Panc1 (cell line): ENCODE measurements around the gene NET1. TPM values are rescaled to one million over a fixed set of nuclear protein-coding genes. Genes with fewer than 3 reads are reported as not detected.
A peak's percentile ranks its signal among the peaks of the same experiment; 100 is the strongest.

Experiments
- ATAC-seq: fragments of 200-7000 bp; cut with Tn5 transposase; 2 replicates; pipeline ENCODE4 v1.9.1; 2020; ENCODE audit warnings: mild to moderate bottlenecking, moderate library complexity
- BruUV-seq: library from RNA; stranded (reverse); fragments of 400-500 nt; replicated peaks from 2 replicates; lab custom pipeline; 2021; lab: Mats Ljungman, UMichigan
- CTCF ChIA-PET: fragments of 300-600 bp; sonication (Branson Sonifier 250); formaldehyde crosslinking; loops from one replicate; lab custom pipeline; 2022; ENCODE audit warnings: antibody characterized with exemption; lab: Charles Lee
- POLR2A ChIA-PET: fragments of 300-600 bp; sonication (Branson Sonifier 250); formaldehyde crosslinking; loops from one replicate; lab custom pipeline; 2022; ENCODE audit warnings: antibody characterized with exemption; lab: Charles Lee
- DNase-seq: peaks from one replicate; pipeline ENCODE4 v3.0.0-alpha.2; 2010; ENCODE audit warnings: low read depth, low spot score
- H3K27ac ChIP-seq: 2 replicates; pipeline ENCODE4 v1.5.1; 2011; ENCODE audit warnings: mild to moderate bottlenecking, low read length, inconsistent platforms
- H3K27me3 ChIP-seq: fragments of 200-500 bp; sonication (Bioruptor generic); 2 replicates; pipeline ENCODE4 v1.6.0; 2014; ENCODE audit warnings: low read length, inconsistent platforms; ENCODE audit not compliant: control insufficient read depth, insufficient read depth
- H3K36me3 ChIP-seq: fragments of 200-500 bp; sonication (Bioruptor generic); 2 replicates; pipeline ENCODE4 v1.5.1; 2014; ENCODE audit warnings: inconsistent platforms, mild to moderate bottlenecking, low read length, moderate library complexity; ENCODE audit not compliant: control insufficient read depth, insufficient read depth
- H3K4me1 ChIP-seq: 2 replicates; pipeline ENCODE4 v1.5.1; 2011; ENCODE audit warnings: inconsistent platforms, mild to moderate bottlenecking, low read length, moderate library complexity; ENCODE audit not compliant: control insufficient read depth, insufficient read depth
- H3K4me3 ChIP-seq, 2 experiments: 2 replicates each; pipeline ENCODE4 v1.5.1; 2011 to 2012; ENCODE audit warnings: low read depth in 2 of 2, low read length in 2 of 2, mild to moderate bottlenecking in 2 of 2, inconsistent platforms in 1 of 2, moderate library complexity in 1 of 2
- H3K9me3 ChIP-seq: fragments of 200-500 bp; sonication (Bioruptor generic); 2 replicates; pipeline ENCODE4 v1.5.1; 2014; ENCODE audit warnings: low read depth, mild to moderate bottlenecking, inconsistent platforms, low read length, moderate library complexity; ENCODE audit not compliant: control insufficient read depth, insufficient read depth
- POLR2AphosphoS5 ChIP-seq: IDR thresholded peaks from 2 replicates; pipeline ENCODE4 v1.6.1; 2012; ENCODE audit warnings: mild to moderate bottlenecking, low read depth, low read length, moderate library complexity
- SIN3A ChIP-seq: IDR thresholded peaks from 2 replicates; pipeline ENCODE4 v1.6.1; 2012; ENCODE audit warnings: low read depth, mild to moderate bottlenecking, low read length, moderate library complexity, borderline replicate concordance; ENCODE audit not compliant: insufficient read depth
- TCF7L2 ChIP-seq: IDR thresholded peaks from 2 replicates; pipeline ENCODE4 v1.6.1; 2011; ENCODE audit warnings: mild to moderate bottlenecking, low read depth, low read length, inconsistent platforms
- in situ Hi-C: cut with HindIII; loops from 2 replicates; pipeline ENCODE4 v1.10.0; 2016; ENCODE audit warnings: low sequenced_read_pairs, low pct_unique_long_range_greater_than_20kb
- intact Hi-C: fragments of 100-400 bp; cut with micrococcal nuclease; formaldehyde crosslinking; loops from one replicate; pipeline ENCODE4 v1.10.0; 2022; ENCODE audit not compliant: unreplicated experiment
- total RNA-seq: library from RNA; stranded (reverse); gene quantifications from one replicate; pipeline ENCODE4 v1.2.1, GENCODE V29; 2021; ENCODE audit not compliant: unreplicated experiment
- TF ChIP-seq, protein P1 (sequence below): fragments of 450-650 bp; IDR thresholded peaks from 2 replicates; pipeline ENCODE4 v1.5.1; 2017; ENCODE audit warnings: mild to moderate bottlenecking
- TF ChIP-seq, protein P2 (sequence below), 2 experiments: IDR thresholded peaks; 2 replicates each; pipeline ENCODE4 v1.6.1; 2011 to 2012; ENCODE audit warnings: low read depth in 2 of 2, control low read depth in 1 of 2, low read length in 1 of 2, mild to moderate bottlenecking in 1 of 2, moderate library complexity in 1 of 2; ENCODE audit not compliant: insufficient read depth in 1 of 2

NET1 gene
- total RNA-seq, 1 experiment from 2014 or later, result 28.6 TPM

DNA sequence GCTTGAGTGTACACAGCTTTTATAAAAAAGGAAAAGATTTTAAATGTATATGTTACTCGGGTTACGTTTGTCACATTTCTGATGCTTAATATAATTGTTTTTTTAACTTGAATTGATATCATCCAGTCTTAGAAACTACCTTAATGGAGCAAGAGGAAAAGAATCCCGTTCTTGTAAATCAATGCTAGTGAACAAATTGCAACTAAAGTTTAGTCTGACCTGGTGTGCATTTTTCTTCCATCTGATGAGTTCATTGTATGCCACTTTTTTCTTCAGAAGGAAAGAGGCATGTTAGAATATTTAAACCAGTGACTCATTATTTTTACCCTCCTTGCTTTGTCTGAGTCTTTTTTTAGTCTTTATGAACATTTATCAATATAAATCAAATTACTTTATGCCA, 34.7 kb downstream of the NET1 start:
- ATAC-seq (no peak), DNase-seq (no peak)
- peak overlapping the region; percentile 74 for H3K27ac ChIP-seq
- in situ Hi-C loops (no loop called here), intact Hi-C loops (no loop called here)
- no TSS peak for BruUV-seq
- H3K4me1 ChIP-seq, result peaks cover 13% of the 10 kb centered on the region
- peak overlapping the region; percentile 44 to 67; a peak in 3 of 4 replicates for H3K4me3 ChIP-seq
- POLR2A ChIA-PET, result no interaction called here
- TF ChIP-seq POLR2AphosphoS5 (no peak), TCF7L2 (no peak), SIN3A (no peak)
- TF ChIP-seq, protein P1, sequence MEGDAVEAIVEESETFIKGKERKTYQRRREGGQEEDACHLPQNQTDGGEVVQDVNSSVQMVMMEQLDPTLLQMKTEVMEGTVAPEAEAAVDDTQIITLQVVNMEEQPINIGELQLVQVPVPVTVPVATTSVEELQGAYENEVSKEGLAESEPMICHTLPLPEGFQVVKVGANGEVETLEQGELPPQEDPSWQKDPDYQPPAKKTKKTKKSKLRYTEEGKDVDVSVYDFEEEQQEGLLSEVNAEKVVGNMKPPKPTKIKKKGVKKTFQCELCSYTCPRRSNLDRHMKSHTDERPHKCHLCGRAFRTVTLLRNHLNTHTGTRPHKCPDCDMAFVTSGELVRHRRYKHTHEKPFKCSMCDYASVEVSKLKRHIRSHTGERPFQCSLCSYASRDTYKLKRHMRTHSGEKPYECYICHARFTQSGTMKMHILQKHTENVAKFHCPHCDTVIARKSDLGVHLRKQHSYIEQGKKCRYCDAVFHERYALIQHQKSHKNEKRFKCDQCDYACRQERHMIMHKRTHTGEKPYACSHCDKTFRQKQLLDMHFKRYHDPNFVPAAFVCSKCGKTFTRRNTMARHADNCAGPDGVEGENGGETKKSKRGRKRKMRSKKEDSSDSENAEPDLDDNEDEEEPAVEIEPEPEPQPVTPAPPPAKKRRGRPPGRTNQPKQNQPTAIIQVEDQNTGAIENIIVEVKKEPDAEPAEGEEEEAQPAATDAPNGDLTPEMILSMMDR, result no peak
- TF ChIP-seq, protein P2, sequence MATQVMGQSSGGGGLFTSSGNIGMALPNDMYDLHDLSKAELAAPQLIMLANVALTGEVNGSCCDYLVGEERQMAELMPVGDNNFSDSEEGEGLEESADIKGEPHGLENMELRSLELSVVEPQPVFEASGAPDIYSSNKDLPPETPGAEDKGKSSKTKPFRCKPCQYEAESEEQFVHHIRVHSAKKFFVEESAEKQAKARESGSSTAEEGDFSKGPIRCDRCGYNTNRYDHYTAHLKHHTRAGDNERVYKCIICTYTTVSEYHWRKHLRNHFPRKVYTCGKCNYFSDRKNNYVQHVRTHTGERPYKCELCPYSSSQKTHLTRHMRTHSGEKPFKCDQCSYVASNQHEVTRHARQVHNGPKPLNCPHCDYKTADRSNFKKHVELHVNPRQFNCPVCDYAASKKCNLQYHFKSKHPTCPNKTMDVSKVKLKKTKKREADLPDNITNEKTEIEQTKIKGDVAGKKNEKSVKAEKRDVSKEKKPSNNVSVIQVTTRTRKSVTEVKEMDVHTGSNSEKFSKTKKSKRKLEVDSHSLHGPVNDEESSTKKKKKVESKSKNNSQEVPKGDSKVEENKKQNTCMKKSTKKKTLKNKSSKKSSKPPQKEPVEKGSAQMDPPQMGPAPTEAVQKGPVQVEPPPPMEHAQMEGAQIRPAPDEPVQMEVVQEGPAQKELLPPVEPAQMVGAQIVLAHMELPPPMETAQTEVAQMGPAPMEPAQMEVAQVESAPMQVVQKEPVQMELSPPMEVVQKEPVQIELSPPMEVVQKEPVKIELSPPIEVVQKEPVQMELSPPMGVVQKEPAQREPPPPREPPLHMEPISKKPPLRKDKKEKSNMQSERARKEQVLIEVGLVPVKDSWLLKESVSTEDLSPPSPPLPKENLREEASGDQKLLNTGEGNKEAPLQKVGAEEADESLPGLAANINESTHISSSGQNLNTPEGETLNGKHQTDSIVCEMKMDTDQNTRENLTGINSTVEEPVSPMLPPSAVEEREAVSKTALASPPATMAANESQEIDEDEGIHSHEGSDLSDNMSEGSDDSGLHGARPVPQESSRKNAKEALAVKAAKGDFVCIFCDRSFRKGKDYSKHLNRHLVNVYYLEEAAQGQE (IDR thresholded peaks at IDR 0.05; ENCODE audit: insufficient read depth in 1 of 2, low read depth in 2 of 2, low read length in 1 of 2), result no peak
- CTCF ChIA-PET, result interaction anchor here (1.2 kb wide), 1 partner anchor 176 kb away, joined by 3 read pairs; no protein-coding TSS in a partner anchor
- H3K36me3 ChIP-seq, result no peaks in the 10 kb centered on the region
- H3K9me3 ChIP-seq, result no peaks in the 10 kb centered on the region
- H3K27me3 ChIP-seq, result no peaks in the 10 kb centered on the region

DNA sequence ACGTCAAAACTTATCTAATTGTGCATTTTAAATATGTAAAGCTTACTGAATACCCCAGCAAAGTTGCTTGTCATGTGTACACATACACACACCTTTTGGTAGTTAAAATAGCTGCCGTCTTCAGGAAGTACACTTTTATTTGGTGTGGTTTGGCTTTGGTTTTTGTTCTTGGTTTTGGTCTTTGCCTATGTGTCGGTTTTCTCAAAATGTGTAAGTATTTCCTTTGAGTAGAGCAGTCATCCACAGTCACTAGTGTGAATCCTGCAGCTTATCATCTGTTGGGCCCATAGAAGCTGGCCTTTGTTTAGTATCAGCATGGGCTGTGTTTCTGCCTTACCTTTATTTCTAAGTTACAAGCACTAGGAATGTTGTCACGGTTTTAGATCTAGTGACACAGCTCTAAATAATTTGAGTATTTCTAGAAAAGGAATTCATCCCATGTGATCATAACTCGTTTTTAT, 35.3 kb downstream of the NET1 start:
- ATAC-seq, result no peak
- peak overlapping the region; percentile 44 to 67 for H3K4me3 ChIP-seq
- ChIA-PET CTCF (interaction anchor here (1.1 kb wide), 1 partner anchor 175 kb away, joined by 3 read pairs; no protein-coding TSS in a partner anchor), POLR2A (interaction anchor here (0.6 kb wide), 1 partner anchor 175 kb away, joined by 3 read pairs; no protein-coding TSS in a partner anchor)
- H3K9me3 ChIP-seq, result no peaks in the 10 kb centered on the region
- intact Hi-C loops (no loop called here), in situ Hi-C loops (no loop called here)
- no peaks in the 10 kb centered on the region for H3K27me3 ChIP-seq
- no peak for DNase-seq
- peaks cover 13% of the 10 kb centered on the region for H3K4me1 ChIP-seq
- TF ChIP-seq TCF7L2 (no peak), SIN3A (no peak), POLR2AphosphoS5 (no peak)
- TF ChIP-seq, protein P2 (IDR thresholded peaks at IDR 0.05; ENCODE audit: insufficient read depth in 1 of 2, low read depth in 2 of 2, low read length in 1 of 2), result no peak
- TF ChIP-seq, protein P1, result no peak
- peak overlapping the region; percentile 52 for H3K27ac ChIP-seq
- no peaks in the 10 kb centered on the region for H3K36me3 ChIP-seq
- BruUV-seq, result no TSS peak
